Measurements from ENCODE around the gene RIMBP2.

GRCh38 chr12:130424858-130425697 is 291.0 kb downstream of the RIMBP2 start:
- TF ChIP-seq GTF3C2 (IDR thresholded peaks at IDR 0.05; ENCODE audit: borderline replicate concordance, extremely low read depth, insufficient read length) (no peak), ZNF436 (CRISPR knock-in tag; IDR thresholded peaks at IDR 0.05) (no peak), ZNF175 (CRISPR knock-in tag; IDR thresholded peaks at IDR 0.05; ENCODE audit: low read depth) (no peak), MAZ (CRISPR knock-in tag; conservative IDR thresholded peaks at IDR 0.05 in 1 of 2, IDR thresholded peaks at IDR 0.05 in 1 of 2) (no peak)

Data from K562 (cell line).